NOMO-1 treated with DMSO at 0.1 percent for 48 hours (cell line): ENCODE results near the gene AMPD3.
"Not testable (repeated sequence)": the region's sequence is repeated elsewhere in the genome, so short reads cannot be mapped to it uniquely, and the experiment has no call there.

Source experiments
- DNase-seq: peaks from one replicate; lab custom pipeline; 2025; ENCODE audit not compliant: unreplicated experiment; lab: John Stamatoyannopoulos, UW

Gene AMPD3

DNA sequence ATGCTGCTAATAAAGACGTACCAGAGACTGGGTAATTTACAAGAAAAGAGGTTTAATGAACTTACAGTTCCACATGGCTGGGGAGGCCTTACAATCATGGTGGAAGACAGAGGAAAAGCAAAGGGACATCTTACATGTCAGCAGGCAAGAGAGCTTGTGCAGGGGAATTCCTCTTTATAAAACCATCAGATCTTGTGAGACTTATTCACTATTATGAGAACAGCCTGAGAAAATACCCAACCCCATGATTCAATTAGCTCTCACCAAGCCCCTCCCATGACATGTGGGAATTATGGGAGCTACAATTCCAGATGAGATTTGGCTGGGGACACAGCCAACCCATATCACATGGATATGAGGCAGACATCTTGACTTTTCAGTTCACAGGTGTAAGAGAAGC lies 18.4 kb upstream of the AMPD3 start:
- not testable (repeated sequence) for DNase-seq

- DNase-seq: no peak
Measured at GRCh38 chr11:10438458-10438857, 16.6 kb upstream of the AMPD3 start.

DNA sequence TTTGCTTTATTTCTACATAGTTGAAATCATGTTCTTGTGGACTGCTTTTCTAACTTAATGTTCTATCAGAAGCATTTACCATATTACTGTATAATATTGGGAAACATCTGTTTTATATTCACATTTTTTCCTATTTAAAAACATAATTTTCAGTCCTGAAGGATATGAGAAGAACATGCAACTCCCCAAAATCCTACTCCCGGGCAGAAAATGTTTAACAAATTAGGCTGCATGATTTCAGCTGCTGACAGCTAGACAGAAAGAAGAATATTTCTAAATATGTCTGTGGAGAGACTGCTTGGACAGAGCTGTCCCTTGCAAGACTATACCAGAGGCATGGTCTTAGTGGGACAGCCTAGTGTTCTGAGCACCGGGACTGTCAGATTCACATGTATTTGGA lies 15.7 kb upstream of the AMPD3 start:
- DNase-seq: no peak

- no peak for DNase-seq
Measured at GRCh38 chr11:10439924-10440323, 15.1 kb upstream of the AMPD3 start.

DNA sequence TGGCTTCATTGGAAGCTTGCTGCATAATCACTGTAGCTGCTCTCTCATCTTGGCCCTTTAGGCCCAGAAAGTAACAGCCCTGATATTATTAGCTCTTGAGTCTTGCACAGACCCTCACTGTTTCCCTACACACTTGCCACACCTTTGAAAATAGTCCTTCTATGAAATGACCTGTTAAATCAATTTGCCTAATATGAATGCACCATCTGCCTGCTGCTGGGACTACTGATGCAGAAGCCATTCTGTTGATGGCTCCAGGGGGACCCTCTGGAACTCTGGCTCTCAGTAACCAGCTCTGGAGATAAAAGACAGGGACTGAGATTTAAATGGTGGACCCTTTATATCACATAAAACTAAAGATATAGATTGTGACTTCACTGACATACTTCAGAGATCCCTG lies 14.7 kb upstream of the AMPD3 start:
- no peak for DNase-seq

GRCh38 chr11:10441091-10441490 lies 14.0 kb upstream of the AMPD3 start:
- DNase-seq: no peak

DNA sequence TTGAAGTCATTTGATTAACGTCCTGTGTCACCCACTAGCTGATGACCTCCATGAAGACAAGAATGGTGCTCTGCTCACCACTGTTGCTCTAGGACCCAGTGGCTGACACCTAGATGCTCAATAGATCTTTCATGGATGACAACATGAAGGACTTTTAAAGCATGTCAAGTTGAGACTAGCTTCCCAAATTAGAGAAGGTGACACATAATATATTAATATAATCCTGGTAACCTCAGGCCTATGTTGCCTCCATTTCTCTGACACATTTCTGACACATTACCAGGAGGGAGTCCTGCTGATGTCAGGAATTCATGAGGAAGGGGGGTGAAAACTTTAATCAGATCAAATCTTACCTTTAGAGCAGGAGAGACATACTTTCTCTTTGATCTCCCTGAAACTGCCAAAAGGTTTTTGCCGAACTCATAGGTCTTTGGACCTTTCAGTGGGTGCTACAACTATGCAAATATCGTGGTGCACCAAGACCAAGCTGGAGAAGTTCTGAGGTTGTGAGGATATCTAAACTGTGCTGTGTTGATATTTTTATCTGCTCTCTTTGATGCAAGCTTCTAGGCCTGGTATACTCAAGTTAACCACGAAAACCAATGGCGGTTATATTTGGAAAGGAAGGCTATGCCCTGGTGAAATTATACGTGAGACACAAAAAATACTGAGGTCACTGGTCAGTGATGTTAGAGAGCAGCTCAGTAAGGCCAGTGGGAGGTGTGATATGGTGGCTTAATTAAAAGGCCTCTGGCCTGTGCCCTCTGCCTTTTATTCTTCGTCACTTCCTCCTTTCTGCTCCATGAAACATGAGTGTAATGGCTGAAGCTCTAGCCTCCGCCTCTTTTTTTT lies 13.2 kb upstream of the AMPD3 start:
- DNase-seq: peak; percentile 29

DNA sequence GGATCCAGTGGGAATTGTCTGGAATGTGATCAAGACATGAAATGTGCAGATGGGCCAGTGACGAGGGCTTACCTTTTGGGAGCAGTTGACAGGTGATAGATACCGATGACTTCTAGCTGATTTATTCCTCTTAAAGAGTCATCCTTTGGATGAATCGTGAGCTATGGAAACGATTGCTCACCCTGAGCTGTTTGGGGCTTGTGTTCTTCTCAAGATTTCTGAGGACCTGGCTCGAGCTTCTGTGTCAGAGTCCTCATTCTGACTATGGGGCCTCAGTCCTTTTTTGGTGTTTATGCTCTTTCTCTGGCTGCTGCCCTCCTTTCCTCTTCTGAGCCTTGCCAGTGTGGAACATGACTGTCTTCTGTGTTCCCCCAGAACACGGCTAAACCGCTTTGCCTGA lies 11.9 kb upstream of the AMPD3 start:
- no peak for DNase-seq

GRCh38 chr11:10443721-10444235 lies 11.3 kb upstream of the AMPD3 start:
- no peak for DNase-seq

DNA sequence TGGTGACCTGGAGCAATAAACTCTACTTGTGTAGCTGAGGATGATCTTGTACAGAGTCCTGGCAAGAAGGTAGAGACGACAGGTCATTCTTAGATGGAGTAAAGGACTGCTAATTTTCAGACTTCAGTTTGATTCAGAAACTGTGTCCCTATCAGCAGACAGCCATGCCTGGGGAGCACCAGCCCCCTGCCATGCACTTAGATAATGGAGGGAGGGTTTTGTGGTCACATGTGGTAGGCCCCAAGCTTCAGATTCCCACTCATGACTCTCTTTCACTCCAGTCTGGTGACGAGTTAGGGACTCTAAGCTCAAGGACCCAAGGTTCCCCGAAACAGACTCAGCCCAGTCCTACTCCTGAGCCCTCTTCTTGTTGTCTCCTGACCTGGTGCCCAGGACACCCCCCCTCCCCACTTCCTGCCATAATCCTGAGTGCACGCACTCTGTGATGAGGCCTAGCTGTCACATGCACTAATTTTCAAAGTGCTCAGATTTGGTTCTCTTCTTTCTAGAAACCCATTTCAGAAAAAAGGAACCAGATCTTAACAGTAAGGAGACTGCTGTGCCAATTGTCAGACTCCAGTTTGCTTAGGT lies 10.2 kb upstream of the AMPD3 start:
- peak; percentile 31 for DNase-seq

DNA sequence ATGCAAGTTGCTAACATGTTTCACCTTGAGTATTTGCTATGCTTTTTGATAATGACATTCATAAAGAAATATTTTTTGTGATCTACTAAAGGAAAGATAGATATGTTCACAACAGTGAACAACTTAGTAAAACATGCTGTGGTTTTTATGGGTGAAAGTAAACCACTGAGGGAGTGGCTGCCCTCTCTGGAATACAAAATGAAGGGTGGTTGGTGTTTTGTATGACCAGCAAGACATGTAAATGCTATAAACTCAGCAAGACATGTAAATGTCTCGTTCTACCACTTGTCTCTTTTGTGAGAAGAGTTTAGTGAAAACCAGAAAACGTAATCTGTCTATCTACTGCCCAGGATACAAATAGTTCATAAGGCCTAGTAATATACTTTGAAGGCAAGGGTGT lies 7.6 kb upstream of the AMPD3 start:
- DNase-seq: no peak

DNA sequence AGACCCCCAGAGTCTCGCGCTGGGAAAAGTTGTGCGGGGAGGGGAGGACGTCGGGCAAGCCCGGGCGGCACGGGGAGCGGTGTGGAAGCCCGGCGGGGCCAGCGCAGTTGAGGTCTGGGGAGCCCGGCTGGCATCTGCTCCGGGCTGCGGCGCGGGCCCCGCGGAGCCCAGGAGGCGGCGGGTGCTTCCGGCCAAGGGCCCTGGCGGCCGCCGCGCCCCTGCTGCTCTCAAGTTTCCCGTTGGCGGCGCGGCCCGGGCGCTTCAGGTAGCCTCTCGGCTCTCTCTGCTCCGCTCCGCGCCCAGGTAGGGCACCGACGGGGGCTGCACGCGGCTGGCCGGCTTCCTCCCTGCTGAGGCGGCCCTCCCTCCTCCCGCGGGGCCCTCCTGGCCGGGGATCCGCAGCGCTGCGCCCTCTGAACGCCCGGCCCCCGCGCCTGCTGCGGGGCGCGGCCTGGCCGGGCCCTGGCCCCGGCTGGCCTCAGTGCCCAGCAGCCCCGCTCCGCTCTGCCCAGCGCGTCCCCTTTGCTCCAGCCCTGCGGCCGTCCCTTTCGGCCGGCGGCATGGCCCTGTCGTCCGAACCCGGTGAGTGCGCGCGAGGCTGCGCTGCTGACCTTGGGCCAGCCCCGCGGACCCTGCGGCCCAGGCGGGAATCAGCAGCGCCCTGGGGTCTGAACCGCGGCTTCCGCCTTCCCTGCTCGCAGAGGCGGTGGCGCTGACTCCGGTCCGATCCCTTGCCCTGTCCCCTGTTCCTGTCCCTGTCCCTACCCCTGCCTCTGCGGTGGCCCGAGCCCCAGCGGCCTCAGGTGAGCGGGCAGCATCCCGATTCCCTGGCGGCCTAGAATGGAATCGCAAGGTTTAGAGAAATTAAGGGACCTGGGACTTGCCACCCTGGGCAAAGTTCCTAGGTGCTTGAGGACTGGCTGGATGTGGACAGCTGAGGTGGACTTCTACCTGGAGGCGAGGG lies 4.3 kb upstream of the AMPD3 start:
- peak; percentile 36 for DNase-seq

GRCh38 chr11:10451426-10452116 lies 3.5 kb upstream of the AMPD3 start:
- DNase-seq: peak; percentile 59

DNA sequence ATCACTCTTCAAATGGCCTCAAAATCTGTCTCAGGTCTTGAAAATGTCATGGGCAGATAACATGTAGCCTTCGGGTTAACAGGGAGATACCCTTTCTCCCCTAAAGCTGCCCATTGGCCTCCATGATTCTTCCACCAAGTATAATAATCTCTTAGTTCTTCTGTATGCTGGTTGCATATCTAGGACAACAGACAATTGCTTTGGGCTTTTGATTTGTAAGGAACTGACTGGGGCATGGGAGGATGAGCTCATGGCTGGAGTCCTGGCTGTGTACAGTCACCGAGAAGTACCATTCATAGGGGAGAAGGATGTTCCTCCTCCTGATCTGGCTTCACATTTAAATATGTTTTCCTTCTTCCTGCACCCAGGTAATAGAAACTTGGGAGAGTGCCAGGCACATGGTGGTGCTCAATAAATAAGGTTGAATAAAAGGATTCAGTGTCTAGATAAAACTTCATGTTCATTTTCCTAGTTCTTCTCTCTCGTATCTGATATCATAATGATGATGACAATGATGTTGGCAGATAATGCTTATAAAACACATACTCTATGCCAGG lies 2.8 kb upstream of the AMPD3 start:
- no peak for DNase-seq

DNA sequence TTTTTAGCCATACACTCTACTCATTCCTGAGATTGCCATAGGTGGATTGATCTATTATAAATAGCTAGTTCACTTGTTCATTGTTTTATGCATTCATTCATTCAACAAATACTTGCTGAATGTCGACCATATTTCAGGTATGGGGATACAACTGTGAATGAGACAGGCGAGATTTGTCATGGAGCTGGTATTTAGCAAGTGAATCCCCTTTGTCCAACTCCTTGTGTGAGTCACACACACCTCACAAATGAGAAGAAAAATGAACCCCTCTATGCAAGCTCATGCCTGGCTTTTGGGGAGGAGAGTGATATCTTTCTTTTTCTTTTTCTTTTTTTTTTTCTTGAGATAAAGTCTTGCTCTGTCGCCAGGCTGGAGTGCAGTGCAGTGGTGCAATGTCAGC lies 1.8 kb upstream of the AMPD3 start:
- DNase-seq: no peak

DNA sequence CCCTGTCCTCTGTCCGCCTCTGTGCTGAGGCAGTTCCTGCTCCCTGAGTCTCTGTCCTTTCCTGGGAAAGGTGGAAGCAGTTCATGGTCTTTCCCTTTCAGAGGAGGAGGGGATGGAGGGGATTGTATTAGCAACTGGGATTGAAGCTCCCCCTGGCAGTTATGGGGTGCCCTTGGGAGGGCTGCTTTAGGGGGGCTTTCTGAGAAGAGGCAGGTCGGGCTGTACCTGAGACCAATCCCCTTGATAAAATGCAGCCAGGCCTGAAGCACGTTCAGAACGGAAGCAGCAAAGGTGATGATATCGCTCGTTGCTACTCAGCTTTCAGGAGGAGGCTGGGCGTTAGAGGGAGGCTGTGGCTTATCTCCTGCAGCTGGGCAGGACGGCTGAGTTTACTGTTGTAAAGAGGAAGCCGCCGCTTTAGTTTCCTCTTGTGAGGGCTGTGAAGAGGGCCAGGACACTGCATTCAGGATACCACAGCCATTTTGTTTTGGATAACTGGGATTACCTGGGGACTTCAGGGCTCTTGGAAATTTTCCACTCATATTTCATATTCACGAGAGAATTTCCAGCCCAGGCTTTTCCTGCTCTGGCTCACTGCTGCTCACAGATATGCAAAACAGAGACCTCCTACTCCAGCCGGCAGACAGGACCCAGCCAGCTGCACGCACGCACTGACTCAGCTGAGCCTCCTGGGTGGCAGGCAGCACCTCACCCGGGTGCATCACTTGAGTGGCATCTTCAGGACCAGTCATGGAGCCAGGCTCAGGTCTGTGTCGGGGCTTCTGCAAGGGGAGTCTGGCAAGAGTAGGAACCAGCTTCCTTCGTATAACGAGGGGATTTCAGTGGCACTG lies 798 bp downstream of the AMPD3 start:
- DNase-seq: peak; percentile 80

GRCh38 chr11:10456519-10456918 lies 1.5 kb downstream of the AMPD3 start:
- no peak for DNase-seq

DNA sequence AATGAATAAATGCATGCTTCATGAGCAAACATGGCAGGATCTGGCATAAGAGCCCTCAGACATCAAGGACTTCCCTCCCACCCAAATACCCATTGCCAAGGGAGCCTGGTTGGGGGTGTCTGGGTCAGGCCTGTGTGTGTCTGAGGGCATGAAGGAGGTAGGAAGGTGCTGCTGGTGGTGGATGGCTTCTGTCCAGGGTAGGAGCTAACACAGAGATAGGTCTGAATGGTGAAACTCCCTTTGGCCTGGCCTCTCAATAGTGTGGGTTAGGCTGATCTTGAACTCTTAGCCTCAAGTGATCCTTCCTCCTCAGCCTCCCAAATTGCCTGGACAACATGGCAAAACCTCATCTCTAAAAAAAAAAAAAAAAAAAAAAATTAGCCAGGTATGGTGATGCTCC lies 2.8 kb downstream of the AMPD3 start:
- no peak for DNase-seq
